Measurements from ENCODE around the gene SLC37A2. TPM values are rescaled to one million over a fixed set of nuclear protein-coding genes. Genes with fewer than 3 reads are reported as not detected.
A peak's percentile ranks its signal among the peaks of the same experiment; 100 is the strongest.

The SLC37A2 gene
- total RNA-seq, 1 experiment from 2014 or later: 5.1 TPM

DNA sequence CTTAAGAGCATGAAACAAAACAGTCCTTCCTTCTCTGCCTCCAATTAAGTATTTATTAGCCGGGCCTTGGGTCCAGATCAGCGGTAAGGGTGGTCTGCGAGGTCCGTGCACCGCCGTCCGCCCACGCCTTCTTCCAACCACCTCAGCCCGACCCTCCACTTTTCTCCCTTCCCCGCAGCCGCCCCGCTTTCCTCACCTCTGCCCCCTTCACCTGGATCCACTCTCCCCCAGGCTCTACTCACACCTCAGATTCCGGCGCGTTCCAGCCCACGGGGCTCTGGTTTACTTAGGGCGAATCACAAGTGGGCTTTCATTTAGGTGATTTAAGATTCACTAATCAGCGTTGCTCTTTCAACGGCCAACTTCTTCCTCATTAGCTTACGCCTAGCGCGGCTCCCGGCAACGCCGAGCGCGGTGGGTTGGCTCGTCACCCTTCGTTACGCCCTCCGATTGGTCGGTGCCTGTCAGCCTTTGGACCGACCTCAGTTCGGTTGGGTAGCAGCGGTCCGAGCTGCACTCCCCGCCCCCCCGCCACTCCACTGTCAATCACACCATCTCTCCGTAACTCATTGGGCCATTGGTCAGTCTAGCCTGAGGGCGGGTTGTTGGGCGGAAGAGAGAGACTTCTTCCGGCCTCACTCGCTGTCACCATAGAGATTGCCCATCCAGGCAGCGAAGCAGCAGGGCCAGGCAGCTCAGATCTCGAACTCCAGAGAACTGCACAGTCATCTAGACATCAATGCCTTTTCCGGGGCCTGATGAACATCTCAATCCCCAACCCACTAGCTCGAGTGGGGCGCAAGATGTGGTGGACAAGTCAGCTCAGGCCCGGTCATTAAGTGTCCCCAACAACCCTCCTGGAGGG, 48.5 kb downstream of the SLC37A2 start, which contains the start of gene TMEM218:
TMEM218 (minus strand) TSS at position 284 of the 865 bp plus-strand sequence. CDS start 9,385 bp downstream, outside the sequence.
- Histone ChIP-seq H3K79me2 (ENCODE audit: insufficient read depth, low read length) (peaks cover 26% of the 10 kb centered on the region; the same call in 1 of the 2 replicates), H3K9ac (ENCODE audit: low read length) (peak within 1 kb of the TSS; percentile 87), H3K9me3 (ENCODE audit: control insufficient read depth in 1 of 2, insufficient read depth in 1 of 2, low read depth in 1 of 2, low read length in 2 of 2) (no peaks in the 10 kb centered on the region), H4K20me1 (ENCODE audit: insufficient read depth) (no peaks in the 10 kb centered on the region), H3K4me2 (ENCODE audit: low read length) (peak within 1 kb of the TSS; percentile 95), H3K27ac (ENCODE audit: low read depth, low read length) (peak within 1 kb of the TSS; percentile 45), H2AFZ (ENCODE audit: low read depth, low read length, poor library complexity, severe bottlenecking) (peak within 1 kb of the TSS; percentile 88), H3K36me3 (ENCODE audit: control insufficient read depth in 1 of 2, insufficient read depth in 2 of 2, low read length in 2 of 2) (no peaks in the 10 kb centered on the region), H3K9me2 (ENCODE audit: insufficient read depth) (no peaks in the 10 kb centered on the region), H3K4me3 (replicated peaks in 1 of 2; ENCODE audit: low read depth in 1 of 2, low read length in 2 of 2) (peak within 1 kb of the TSS; percentile 68 to 98), H3K27me3 (ENCODE audit: insufficient read depth, low read length) (no peaks in the 10 kb centered on the region), H3K4me1 (ENCODE audit: control insufficient read depth in 1 of 2, insufficient read depth in 2 of 2, low read length in 2 of 2) (peaks cover 3 to 17% of the 10 kb centered on the region in 2 experiments; a peak in 3 of 4 replicates)
- no TSS peak for BruUV-seq (replicated peaks)
- ChIA-PET POLR2A (interaction anchor here (0.6 to 2.8 kb wide), 4 partner anchors 12 to 41 kb away, joined by 3 to 21 read pairs (median 4); no protein-coding TSS in a partner anchor), CTCF (interaction anchor here (0.9 to 1.8 kb wide), 6 partner anchors 13 to 318 kb away, joined by 3 to 19 read pairs (median 4); no protein-coding TSS in a partner anchor), RAD21 (ENCODE audit: low non-redundant PET in 1 of 2, low total read pairs in 2 of 2, uncharacterized antibody in 2 of 2, unreplicated experiment in 2 of 2) (interaction anchor here in 1 of 2 experiments (0.7 to 1.0 kb wide), 2 partner anchors 13 to 30 kb away, joined by 3 read pairs; no protein-coding TSS in a partner anchor)
- intact Hi-C loops (cut with micrococcal nuclease): no loop called here
- ATAC-seq (peak; percentile 98), DNase-seq (ENCODE audit: low read depth, low spot score) (peak; percentile 97)
- no peak for TF ChIP-seq JUND (IDR thresholded peaks at IDR 0.05)
- peak; percentile 33 for TF ChIP-seq POLR2A (IDR thresholded peaks at IDR 0.05; ENCODE audit: borderline replicate concordance, extremely low read depth, insufficient read depth, insufficient read length)
- TF ChIP-seq POLR2AphosphoS5 (IDR thresholded peaks at IDR 0.05; ENCODE audit: low read depth, low read length): peak; percentile 59
- TF ChIP-seq, protein P1, sequence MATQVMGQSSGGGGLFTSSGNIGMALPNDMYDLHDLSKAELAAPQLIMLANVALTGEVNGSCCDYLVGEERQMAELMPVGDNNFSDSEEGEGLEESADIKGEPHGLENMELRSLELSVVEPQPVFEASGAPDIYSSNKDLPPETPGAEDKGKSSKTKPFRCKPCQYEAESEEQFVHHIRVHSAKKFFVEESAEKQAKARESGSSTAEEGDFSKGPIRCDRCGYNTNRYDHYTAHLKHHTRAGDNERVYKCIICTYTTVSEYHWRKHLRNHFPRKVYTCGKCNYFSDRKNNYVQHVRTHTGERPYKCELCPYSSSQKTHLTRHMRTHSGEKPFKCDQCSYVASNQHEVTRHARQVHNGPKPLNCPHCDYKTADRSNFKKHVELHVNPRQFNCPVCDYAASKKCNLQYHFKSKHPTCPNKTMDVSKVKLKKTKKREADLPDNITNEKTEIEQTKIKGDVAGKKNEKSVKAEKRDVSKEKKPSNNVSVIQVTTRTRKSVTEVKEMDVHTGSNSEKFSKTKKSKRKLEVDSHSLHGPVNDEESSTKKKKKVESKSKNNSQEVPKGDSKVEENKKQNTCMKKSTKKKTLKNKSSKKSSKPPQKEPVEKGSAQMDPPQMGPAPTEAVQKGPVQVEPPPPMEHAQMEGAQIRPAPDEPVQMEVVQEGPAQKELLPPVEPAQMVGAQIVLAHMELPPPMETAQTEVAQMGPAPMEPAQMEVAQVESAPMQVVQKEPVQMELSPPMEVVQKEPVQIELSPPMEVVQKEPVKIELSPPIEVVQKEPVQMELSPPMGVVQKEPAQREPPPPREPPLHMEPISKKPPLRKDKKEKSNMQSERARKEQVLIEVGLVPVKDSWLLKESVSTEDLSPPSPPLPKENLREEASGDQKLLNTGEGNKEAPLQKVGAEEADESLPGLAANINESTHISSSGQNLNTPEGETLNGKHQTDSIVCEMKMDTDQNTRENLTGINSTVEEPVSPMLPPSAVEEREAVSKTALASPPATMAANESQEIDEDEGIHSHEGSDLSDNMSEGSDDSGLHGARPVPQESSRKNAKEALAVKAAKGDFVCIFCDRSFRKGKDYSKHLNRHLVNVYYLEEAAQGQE (IDR thresholded peaks at IDR 0.05; ENCODE audit: low read depth): no peak
- peak; percentile 54 for TF ChIP-seq EGR1 (IDR thresholded peaks at IDR 0.05; ENCODE audit: low read depth)
- peak; percentile 97 for TF ChIP-seq SP1 (IDR thresholded peaks at IDR 0.05; ENCODE audit: low read depth)

Measured in HCT116 (cell line).